OCI-LY3 (cell line): ENCODE data around the gene EPB41L5.
"Not testable (repeated sequence)": the region's sequence is repeated elsewhere in the genome, so short reads cannot be mapped to it uniquely, and the experiment has no call there.

ENCODE experiments used
- H2AFZ ChIP-seq: fragments of 200-600, 300-600 bp; shearing (Covaris generic); 2 replicates; pipeline ENCODE4 v1.6.0; 2014; ENCODE audit warnings: antibody characterized with exemption, low read depth, low read length
- H3K27ac ChIP-seq: fragments of 200-600, 300-600 bp; sonication (generic); 2 replicates; pipeline ENCODE4 v1.5.1; 2014; ENCODE audit warnings: mild to moderate bottlenecking, low read length, moderate library complexity, mixed read lengths
- H3K27me3 ChIP-seq: fragments of 200-600, 300-600 bp; sonication (generic); 2 replicates; pipeline ENCODE4 v1.6.1; 2014; ENCODE audit warnings: low read depth, low read length, mixed read lengths
- H3K36me3 ChIP-seq: fragments of 200-600, 300-600 bp; sonication (generic); replicated peaks from 2 replicates; pipeline ENCODE3; 2014; ENCODE audit warnings: low read depth, low read length, mixed read lengths
- H3K4me1 ChIP-seq: fragments of 300-600, 200-600 bp; sonication (generic); 2 replicates; pipeline ENCODE4 v1.6.1; 2014; ENCODE audit warnings: low read length, mixed read lengths
- H3K4me2 ChIP-seq: fragments of 200-600, 300-600 bp; sonication (generic); 2 replicates; pipeline ENCODE4 v1.6.1; 2014; ENCODE audit warnings: low read length, mixed read lengths
- H3K4me3 ChIP-seq: fragments of 300-600, 200-600 bp; sonication (generic); 2 replicates; pipeline ENCODE4 v1.5.1; 2014; ENCODE audit warnings: antibody characterized with exemption, mild to moderate bottlenecking, low read length, moderate library complexity
- H3K79me2 ChIP-seq: fragments of 300-600, 200-600 bp; shearing (Covaris generic); 2 replicates; pipeline ENCODE4 v1.6.1; 2014; ENCODE audit warnings: mild to moderate bottlenecking, low read length, mixed read lengths
- H3K9ac ChIP-seq: fragments of 300-600, 200-600 bp; shearing (Covaris generic); 2 replicates; pipeline ENCODE4 v1.6.0; 2014; ENCODE audit warnings: mild to moderate bottlenecking, low read length, moderate library complexity
- H3K9me3 ChIP-seq: fragments of 200-600, 300-600 bp; shearing (Covaris generic); 2 replicates; pipeline ENCODE4 v1.6.1; 2014; ENCODE audit warnings: low read length, mixed read lengths; ENCODE audit not compliant: insufficient read depth
- H4K20me1 ChIP-seq: fragments of 200-600, 300-600 bp; sonication (generic); 2 replicates; pipeline ENCODE4 v1.6.1; 2016; ENCODE audit warnings: low read length, mixed read lengths; ENCODE audit not compliant: insufficient read depth
- CTCF ChIP-seq: fragments of 200-600, 300-600 bp; sonication (generic); IDR thresholded peaks from 2 replicates; pipeline ENCODE4 v1.5.1; 2014; ENCODE audit warnings: antibody characterized with exemption, low read length, low read depth
- EZH2phosphoT487 ChIP-seq: fragments of 200-600 bp; shearing (Covaris generic); IDR thresholded peaks from 2 replicates; pipeline ENCODE4 v1.6.1; 2018; ENCODE audit warnings: antibody characterized with exemption, mixed run types, low read depth

Gene EPB41L5

GRCh38 chr2:120020554-120020953 is 7.7 kb downstream of the EPB41L5 start:
- Histone ChIP-seq H3K79me2 (peaks cover 100% of the 10 kb centered on the region), H4K20me1 (peaks cover 57% of the 10 kb centered on the region), H3K9me3 (no peaks in the 10 kb centered on the region), H3K36me3 (peaks cover 44% of the 10 kb centered on the region), H3K9ac (no peak overlapping the region), H2AFZ (no peak overlapping the region), H3K27ac (no peak overlapping the region), H3K4me2 (no peak overlapping the region), H3K4me1 (no peaks in the 10 kb centered on the region), H3K27me3 (no peaks in the 10 kb centered on the region), H3K4me3 (no peak overlapping the region)
- TF ChIP-seq CTCF, result no peak
- TF ChIP-seq EZH2phosphoT487, result no peak

- H4K20me1 ChIP-seq, result peaks cover 65% of the 10 kb centered on the region
- not testable (repeated sequence) for H3K4me1 ChIP-seq, H3K27me3 ChIP-seq, H3K27ac ChIP-seq, H3K9ac ChIP-seq, H3K4me2 ChIP-seq, H3K4me3 ChIP-seq, H3K9me3 ChIP-seq, H2AFZ ChIP-seq
- H3K36me3 ChIP-seq, result peaks cover 53% of the 10 kb centered on the region
- peaks cover 100% of the 10 kb centered on the region for H3K79me2 ChIP-seq
Observed at GRCh38 chr2:120022505-120022904, 9.6 kb downstream of the EPB41L5 start.

- H2AFZ ChIP-seq, result no peak overlapping the region
- no peak overlapping the region for H3K9ac ChIP-seq
- no peak overlapping the region for H3K4me3 ChIP-seq
- no peaks in the 10 kb centered on the region for H3K4me1 ChIP-seq
- no peaks in the 10 kb centered on the region for H3K27me3 ChIP-seq
- peaks cover 100% of the 10 kb centered on the region for H3K79me2 ChIP-seq
- TF ChIP-seq EZH2phosphoT487 (no peak), CTCF (no peak)
- H3K36me3 ChIP-seq, result peaks cover 43% of the 10 kb centered on the region
- no peak overlapping the region for H3K27ac ChIP-seq
- peaks cover 69% of the 10 kb centered on the region for H4K20me1 ChIP-seq
- no peak overlapping the region for H3K4me2 ChIP-seq
- H3K9me3 ChIP-seq, result no peaks in the 10 kb centered on the region
Observed at GRCh38 chr2:120026890-120027289, 14.0 kb downstream of the EPB41L5 start.

GRCh38 chr2:120028795-120029194 is 15.9 kb downstream of the EPB41L5 start:
- H3K4me3 ChIP-seq, result no peak overlapping the region
- peaks cover 46% of the 10 kb centered on the region for H3K36me3 ChIP-seq
- no peaks in the 10 kb centered on the region for H3K27me3 ChIP-seq
- H3K27ac ChIP-seq, result no peak overlapping the region
- H3K4me2 ChIP-seq, result no peak overlapping the region
- no peak overlapping the region for H2AFZ ChIP-seq
- no peaks in the 10 kb centered on the region for H3K9me3 ChIP-seq
- no peak overlapping the region for H3K9ac ChIP-seq
- no peak for TF ChIP-seq CTCF
- no peaks in the 10 kb centered on the region for H3K4me1 ChIP-seq
- H3K79me2 ChIP-seq, result peaks cover 100% of the 10 kb centered on the region
- H4K20me1 ChIP-seq, result peaks cover 87% of the 10 kb centered on the region
